Hair follicle dermal papilla cell (primary cell): Measurements from ENCODE around the gene PCDHB4. TPM values are rescaled to one million over a fixed set of nuclear protein-coding genes. Genes with fewer than 3 reads are reported as not detected.

Experiments
- total RNA-seq: library from RNA; depleted of rRNA; stranded (reverse); fragments of >200 nt; gene quantifications from 2 replicates; pipeline ENCODE4 v1.2.3, GENCODE V29; 2012

The PCDHB4 gene
- total RNA-seq: 0.49 TPM in 2 replicates

DNA sequence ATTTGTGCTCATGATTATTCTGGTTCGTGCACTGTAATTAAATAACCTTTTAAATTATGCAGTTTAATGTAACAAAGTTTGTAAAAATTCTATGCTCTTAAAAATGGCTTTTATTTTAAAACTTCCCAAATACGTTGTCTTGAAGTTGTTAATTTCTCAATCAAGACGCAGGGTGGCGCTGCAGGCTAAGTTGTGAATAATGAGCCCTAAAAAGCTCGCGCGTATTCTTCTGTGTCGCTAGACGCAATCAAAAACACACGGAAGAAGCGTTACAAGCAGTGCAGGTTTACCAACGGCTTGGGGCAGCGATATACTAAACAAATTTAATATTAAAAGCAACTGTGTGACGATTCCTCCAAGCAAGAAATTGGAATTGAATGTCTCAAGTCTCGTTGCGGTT lies at the start of gene PCDHB4:
Gene PCDHB4 (plus strand): TSS at position 256 of the 400 bp plus-strand sequence. CDS start 181 bp downstream, outside the sequence.

DNA sequence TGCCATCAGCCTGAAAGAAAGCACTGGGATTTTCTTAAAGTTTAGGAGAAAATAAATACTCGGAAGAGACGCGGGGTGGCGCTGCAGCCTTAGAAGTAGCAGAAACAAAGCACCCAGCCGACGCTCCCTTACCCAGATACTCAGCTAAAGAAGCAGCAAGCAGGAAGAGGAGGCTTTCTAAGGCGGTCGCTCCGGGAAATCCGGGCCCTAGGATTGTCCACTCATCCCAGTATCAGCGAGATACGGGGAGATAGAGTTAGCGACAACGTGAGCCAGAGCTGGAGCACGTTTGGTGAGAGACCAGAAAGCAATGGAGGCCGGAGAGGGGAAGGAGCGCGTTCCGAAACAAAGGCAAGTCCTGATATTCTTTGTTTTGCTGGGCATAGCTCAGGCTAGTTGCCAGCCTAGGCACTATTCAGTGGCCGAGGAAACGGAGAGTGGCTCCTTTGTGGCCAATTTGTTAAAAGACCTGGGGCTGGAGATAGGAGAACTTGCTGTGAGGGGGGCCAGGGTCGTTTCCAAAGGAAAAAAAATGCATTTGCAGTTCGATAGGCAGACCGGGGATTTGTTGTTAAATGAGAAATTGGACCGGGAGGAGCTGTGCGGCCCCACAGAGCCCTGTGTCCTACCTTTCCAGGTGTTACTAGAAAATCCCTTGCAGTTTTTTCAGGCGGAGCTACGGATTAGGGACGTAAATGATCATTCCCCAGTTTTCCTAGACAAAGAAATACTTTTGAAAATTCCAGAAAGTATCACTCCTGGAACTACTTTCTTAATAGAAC lies 26.9 kb upstream of the PCDHB4 start, which contains the start of gene PCDHB2:
Gene PCDHB2 (plus strand): TSS at position 135 of the 782 bp plus-strand sequence. CDS start 176 bp downstream, at position 311.

GRCh38 chr5:141100243-141100805 lies 21.3 kb upstream of the PCDHB4 start, which contains the start of gene PCDHB3:
Gene PCDHB3 (plus strand): TSS chr5:141100473. CDS start chr5:141100650, 177 bp downstream.

GRCh38 chr5:141135030-141135717 lies 13.6 kb downstream of the PCDHB4 start, which contains the start of gene PCDHB5:
Gene PCDHB5 (plus strand): TSS chr5:141135206. CDS start chr5:141135435, 229 bp downstream.

DNA sequence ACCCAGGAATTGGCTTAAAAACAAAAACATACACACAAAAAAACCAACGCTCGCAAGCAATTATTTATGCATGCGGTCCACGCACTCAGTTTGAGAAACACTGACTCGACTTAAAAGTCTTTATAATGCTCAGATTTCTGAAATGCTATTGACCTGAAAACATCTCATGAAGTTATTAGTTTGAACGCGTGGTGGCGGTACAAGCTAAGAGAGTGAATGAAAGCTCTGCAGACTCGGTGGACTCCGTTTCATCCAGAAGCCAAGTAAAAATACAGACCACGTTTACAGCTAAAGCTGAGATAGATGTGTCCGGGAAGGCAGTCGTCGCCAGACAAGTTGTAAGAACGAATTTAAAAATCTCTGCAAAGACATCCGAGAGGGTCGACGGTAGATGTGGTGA lies 28.2 kb downstream of the PCDHB4 start, which contains the start of gene PCDHB6:
Gene PCDHB6 (plus strand): TSS at position 246 of the 400 bp plus-strand sequence. CDS start 201 bp downstream, outside the sequence.

GRCh38 chr5:141172381-141173204 lies 51.0 kb downstream of the PCDHB4 start, which contains the start of gene PCDHB7:
Gene PCDHB7 (plus strand): TSS chr5:141172644. CDS start chr5:141172836, 192 bp downstream.

Other genes with a start within 250 kb of the PCDHB4 start
- 0.16 and 0.36 TPM in 2 replicates for gene PCDHA12, start 246.5 kb upstream of the PCDHB4 start, total RNA-seq
- 0.32 and 0.36 TPM in 2 replicates for gene PCDHA13, start 239.7 kb upstream of the PCDHB4 start, total RNA-seq
- gene PCDHAC1, start 195.5 kb upstream of the PCDHB4 start, total RNA-seq: 0.36 and 0.49 TPM in 2 replicates
- 0.73 and 1.8 TPM in 2 replicates for gene PCDHAC2, start 155.3 kb upstream of the PCDHB4 start, total RNA-seq
- not detected in 2 replicates for gene PCDHB1, start 70.4 kb upstream of the PCDHB4 start, total RNA-seq
- 6.8 and 7.0 TPM in 2 replicates for gene PCDHB2, start 27.2 kb upstream of the PCDHB4 start, total RNA-seq
- 1.2 and 1.8 TPM in 2 replicates for gene PCDHB3, start 21.3 kb upstream of the PCDHB4 start, total RNA-seq
- gene PCDHB5, start 13.4 kb downstream of the PCDHB4 start, total RNA-seq: 1.1 and 1.2 TPM in 2 replicates
- gene PCDHB6, start 28.2 kb downstream of the PCDHB4 start, total RNA-seq: 0.49 and 0.73 TPM in 2 replicates
- 1.1 and 2.1 TPM in 2 replicates for gene PCDHB7, start 50.8 kb downstream of the PCDHB4 start, total RNA-seq
- 1.2 and 1.5 TPM in 2 replicates for gene PCDHB8, start 56.0 kb downstream of the PCDHB4 start, total RNA-seq
- 0.81 and 1.8 TPM in 2 replicates for gene PCDHB16, start 60.6 kb downstream of the PCDHB4 start, total RNA-seq
- 0.97 and 2.2 TPM in 2 replicates for gene PCDHB9, start 65.3 kb downstream of the PCDHB4 start, total RNA-seq
- gene PCDHB10, start 70.5 kb downstream of the PCDHB4 start, total RNA-seq: 0.81 and 0.97 TPM in 2 replicates
- gene PCDHB11, start 77.8 kb downstream of the PCDHB4 start, total RNA-seq: 0.73 and 0.81 TPM in 2 replicates
- 0.32 and 0.97 TPM in 2 replicates for gene PCDHB12, start 86.9 kb downstream of the PCDHB4 start, total RNA-seq
- 1.2 and 1.3 TPM in 2 replicates for gene PCDHB13, start 92.1 kb downstream of the PCDHB4 start, total RNA-seq
- gene PCDHB14, start 101.5 kb downstream of the PCDHB4 start, total RNA-seq: 0.61 and 1.3 TPM in 2 replicates
- gene PCDHB15, start 123.6 kb downstream of the PCDHB4 start, total RNA-seq: 0.24 and 0.32 TPM in 2 replicates
- 1.3 and 1.9 TPM in 2 replicates for gene SLC25A2, start 182.2 kb downstream of the PCDHB4 start, total RNA-seq
- gene TAF7, start 199.0 kb downstream of the PCDHB4 start, total RNA-seq: 66.9 and 68.6 TPM in 2 replicates
- gene PCDHGA1, start 208.7 kb downstream of the PCDHB4 start, total RNA-seq: 1.1 and 1.6 TPM in 2 replicates
- gene PCDHGA2, start 216.9 kb downstream of the PCDHB4 start, total RNA-seq: 4.2 and 6.0 TPM in 2 replicates
- 4.9 and 5.7 TPM in 2 replicates for gene PCDHGA3, start 222.0 kb downstream of the PCDHB4 start, total RNA-seq
- gene PCDHGB1, start 228.3 kb downstream of the PCDHB4 start, total RNA-seq: 3.5 and 4.2 TPM in 2 replicates
- 7.8 and 8.9 TPM in 2 replicates for gene PCDHGA4, start 233.2 kb downstream of the PCDHB4 start, total RNA-seq
- gene PCDHGB2, start 238.2 kb downstream of the PCDHB4 start, total RNA-seq: 4.1 and 4.6 TPM in 2 replicates
- 3.2 and 4.0 TPM in 2 replicates for gene PCDHGA5, start 242.3 kb downstream of the PCDHB4 start, total RNA-seq
- gene PCDHGB3, start 248.4 kb downstream of the PCDHB4 start, total RNA-seq: 6.8 and 7.7 TPM in 2 replicates